ENCODE measurements around the gene RACGAP1.

Gene RACGAP1

DNA sequence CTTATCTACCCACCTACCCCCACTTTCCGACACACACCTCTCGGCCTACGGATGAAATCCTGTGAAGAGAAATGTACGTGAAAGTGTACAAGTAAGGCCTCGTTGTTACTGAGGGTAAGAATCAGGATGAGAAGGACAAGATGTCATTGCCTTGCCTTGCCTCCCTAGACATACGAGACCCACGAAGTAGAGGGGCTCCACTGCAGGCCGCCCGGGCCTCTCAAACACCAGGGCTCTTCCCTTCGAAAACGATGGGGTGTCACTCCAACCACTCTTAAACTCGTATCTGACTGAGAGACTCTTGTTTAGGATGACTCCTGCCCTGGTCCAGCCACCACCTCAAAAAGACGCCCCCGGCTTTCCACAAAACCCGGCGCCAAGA, 498 bp downstream of the RACGAP1 start:
- Histone ChIP-seq H3K4me3 (peak overlapping the region; percentile 63 to 78), H3K27me3 (peaks cover 0 to 9% of the 10 kb centered on the region in 2 donors), H3K4me1 (peaks cover 0 to 6% (median 4%) of the 10 kb centered on the region in 4 donors), H3K36me3 (no peaks in the 10 kb centered on the region), H3K9me3 (no peaks in the 10 kb centered on the region), H3K27ac (peak overlapping the region; percentile 54 to 65)
- no peak for DNase-seq
- intact Hi-C loops (cut with DNase I; ENCODE audit: low total_unique reads): no loop called here
- TF ChIP-seq, protein P1, sequence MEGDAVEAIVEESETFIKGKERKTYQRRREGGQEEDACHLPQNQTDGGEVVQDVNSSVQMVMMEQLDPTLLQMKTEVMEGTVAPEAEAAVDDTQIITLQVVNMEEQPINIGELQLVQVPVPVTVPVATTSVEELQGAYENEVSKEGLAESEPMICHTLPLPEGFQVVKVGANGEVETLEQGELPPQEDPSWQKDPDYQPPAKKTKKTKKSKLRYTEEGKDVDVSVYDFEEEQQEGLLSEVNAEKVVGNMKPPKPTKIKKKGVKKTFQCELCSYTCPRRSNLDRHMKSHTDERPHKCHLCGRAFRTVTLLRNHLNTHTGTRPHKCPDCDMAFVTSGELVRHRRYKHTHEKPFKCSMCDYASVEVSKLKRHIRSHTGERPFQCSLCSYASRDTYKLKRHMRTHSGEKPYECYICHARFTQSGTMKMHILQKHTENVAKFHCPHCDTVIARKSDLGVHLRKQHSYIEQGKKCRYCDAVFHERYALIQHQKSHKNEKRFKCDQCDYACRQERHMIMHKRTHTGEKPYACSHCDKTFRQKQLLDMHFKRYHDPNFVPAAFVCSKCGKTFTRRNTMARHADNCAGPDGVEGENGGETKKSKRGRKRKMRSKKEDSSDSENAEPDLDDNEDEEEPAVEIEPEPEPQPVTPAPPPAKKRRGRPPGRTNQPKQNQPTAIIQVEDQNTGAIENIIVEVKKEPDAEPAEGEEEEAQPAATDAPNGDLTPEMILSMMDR (IDR thresholded peaks at IDR 0.05): no peak

DNA sequence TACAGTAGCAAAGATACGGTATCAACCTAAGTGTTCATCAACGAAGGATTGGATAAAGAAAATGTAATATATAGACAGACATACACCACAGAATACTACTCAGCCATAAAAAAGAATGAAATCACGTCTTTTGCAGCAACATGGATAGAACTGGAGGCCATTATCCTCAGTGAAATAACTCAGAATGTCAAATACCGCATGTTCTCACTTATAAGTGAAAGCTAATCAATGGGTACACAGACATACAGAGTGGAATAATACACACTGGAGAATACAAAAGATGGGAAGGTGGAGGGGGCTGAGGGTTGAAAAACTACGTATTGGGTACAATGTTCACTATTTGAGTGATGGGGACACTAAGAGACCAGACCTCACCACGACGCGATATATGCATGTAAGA, 1.1 kb downstream of the RACGAP1 start:
- H3K4me3 ChIP-seq: no peak overlapping the region
- no peak for DNase-seq
- TF ChIP-seq, protein P1 (IDR thresholded peaks at IDR 0.05): no peak
- no peak overlapping the region for H3K27ac ChIP-seq
- no peaks in the 10 kb centered on the region for H3K36me3 ChIP-seq
- intact Hi-C loops (cut with DNase I; ENCODE audit: low total_unique reads): no loop called here
- peaks cover 0 to 9% of the 10 kb centered on the region in 2 donors for H3K27me3 ChIP-seq
- peaks cover 0 to 6% (median 4%) of the 10 kb centered on the region in 4 donors for H3K4me1 ChIP-seq
- no peaks in the 10 kb centered on the region for H3K9me3 ChIP-seq

DNA sequence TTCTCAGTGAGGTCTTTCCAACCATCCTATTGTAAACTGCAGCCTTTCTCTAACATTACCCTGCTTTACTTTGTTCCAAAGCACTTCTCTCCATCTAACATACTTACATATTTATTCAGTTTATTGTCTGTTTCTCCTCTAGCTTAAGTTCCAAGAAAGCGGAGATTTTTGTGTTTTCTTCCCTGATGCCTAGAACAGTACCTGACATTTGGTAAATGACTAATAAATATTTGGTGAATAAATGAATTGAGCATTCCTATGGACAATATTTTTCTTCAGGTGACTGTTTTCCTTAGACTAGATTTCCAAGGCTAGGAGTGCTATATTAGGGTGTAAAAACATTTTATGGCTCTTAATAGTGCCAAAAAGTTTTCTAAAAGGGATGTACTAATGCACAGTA, 2.4 kb downstream of the RACGAP1 start:
- no peaks in the 10 kb centered on the region for H3K36me3 ChIP-seq

DNA sequence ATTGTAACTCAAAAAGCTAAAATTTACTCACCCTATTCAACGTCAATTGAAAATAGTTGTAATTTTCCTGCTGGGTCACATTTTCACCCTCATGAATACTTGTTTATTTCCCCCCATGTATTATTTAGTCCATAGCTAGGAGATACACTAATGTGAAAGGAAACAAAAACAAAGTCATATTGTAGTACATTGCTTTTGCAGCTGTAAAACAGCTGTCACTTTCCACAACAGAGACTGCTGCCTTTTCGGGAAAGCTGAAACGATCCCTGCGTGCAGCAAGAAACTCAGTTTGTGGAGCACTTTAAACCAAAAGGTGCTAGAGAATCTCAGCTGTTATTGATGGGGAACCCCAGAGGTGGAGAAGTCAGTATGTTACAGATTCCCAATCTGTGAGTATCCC, 4.3 kb downstream of the RACGAP1 start:
- intact Hi-C loops (cut with DNase I; ENCODE audit: low total_unique reads): no loop called here
- TF ChIP-seq, protein P1 (IDR thresholded peaks at IDR 0.05): no peak
- DNase-seq: no peak
- H3K27ac ChIP-seq: no peak overlapping the region
- no peaks in the 10 kb centered on the region for H3K27me3 ChIP-seq
- no peaks in the 10 kb centered on the region for H3K36me3 ChIP-seq
- peaks cover 0 to 11% (median 4%) of the 10 kb centered on the region in 4 donors for H3K4me1 ChIP-seq
- no peaks in the 10 kb centered on the region for H3K9me3 ChIP-seq
- no peak overlapping the region for H3K4me3 ChIP-seq

More for the DNA sequence above, 2.4 kb downstream of the RACGAP1 start:
- Histone ChIP-seq H3K4me1 (peaks cover 0 to 6% (median 4%) of the 10 kb centered on the region in 4 donors), H3K27ac (no peak overlapping the region), H3K27me3 (no peaks in the 10 kb centered on the region), H3K4me3 (no peak overlapping the region), H3K9me3 (no peaks in the 10 kb centered on the region)
- TF ChIP-seq, protein P1 (IDR thresholded peaks at IDR 0.05): no peak
- DNase-seq: no peak
- intact Hi-C loops (cut with DNase I; ENCODE audit: low total_unique reads): no loop called here

DNA sequence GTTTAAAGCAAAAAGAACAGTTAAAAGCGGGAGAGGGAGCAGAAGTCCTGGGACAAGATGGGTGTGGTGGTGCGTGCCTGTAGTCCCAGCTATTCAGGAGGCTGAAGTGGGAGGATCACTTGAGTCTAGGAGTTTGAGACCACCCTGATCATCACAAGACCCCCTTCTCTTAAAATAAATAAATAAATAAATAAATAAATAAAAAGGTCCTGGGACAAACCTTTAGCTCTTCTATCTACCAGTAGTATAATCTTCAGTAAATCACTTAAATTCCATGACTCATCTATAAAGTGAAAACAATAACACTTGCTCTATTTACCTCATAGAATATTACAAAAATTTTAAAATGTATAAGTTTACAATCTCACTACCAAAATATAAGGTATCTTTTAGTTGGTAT, 5.8 kb downstream of the RACGAP1 start:
- H3K36me3 ChIP-seq: peaks cover 0 to 3% (median 2%) of the 10 kb centered on the region in 3 donors
- no peaks in the 10 kb centered on the region for H3K27me3 ChIP-seq
- no peak for DNase-seq
- intact Hi-C loops (cut with DNase I; ENCODE audit: low total_unique reads): no loop called here
- H3K27ac ChIP-seq: no peak overlapping the region
- H3K4me3 ChIP-seq: no peak overlapping the region
- TF ChIP-seq, protein P1 (IDR thresholded peaks at IDR 0.05): no peak
- H3K9me3 ChIP-seq: no peaks in the 10 kb centered on the region
- peaks cover 0 to 6% (median under 1%) of the 10 kb centered on the region in 4 donors for H3K4me1 ChIP-seq

DNA sequence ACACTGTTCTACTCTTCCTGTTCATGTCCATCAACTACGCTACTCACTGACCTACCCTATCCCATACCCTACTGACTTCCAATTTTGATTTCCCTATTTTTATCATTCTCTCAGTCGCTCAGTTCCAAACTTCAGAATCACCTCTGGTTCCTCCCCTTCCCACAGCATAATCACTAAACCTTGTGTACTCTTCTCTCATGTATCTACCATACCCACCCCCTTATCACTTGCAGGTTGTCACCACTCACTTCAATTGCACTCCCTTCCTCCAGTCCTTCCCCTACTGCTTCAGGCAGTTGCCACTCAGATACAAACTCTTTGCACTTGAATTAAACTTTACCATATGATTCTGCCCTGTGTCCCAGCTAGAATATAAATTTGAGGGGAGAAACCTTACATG, 6.3 kb downstream of the RACGAP1 start:
- intact Hi-C loops (cut with DNase I; ENCODE audit: low total_unique reads): no loop called here
- Histone ChIP-seq H3K4me1 (peaks cover 0 to 5% (median 0%) of the 10 kb centered on the region in 4 donors), H3K4me3 (no peak overlapping the region), H3K27me3 (no peaks in the 10 kb centered on the region), H3K9me3 (no peaks in the 10 kb centered on the region), H3K36me3 (peaks cover 0 to 7% (median 5%) of the 10 kb centered on the region in 3 donors), H3K27ac (no peak overlapping the region)
- no peak for DNase-seq
- TF ChIP-seq, protein P1 (IDR thresholded peaks at IDR 0.05): no peak

Data from tibial artery (tissue), 4 donors.